Breast epithelium (tissue), 3 donors: ENCODE measurements around the gene PCP2.

Experiments
- POLR2A ChIP-seq: fragments of 450-650 bp; IDR thresholded peaks from one replicate; pipeline ENCODE4 v1.6.1; 2016; ENCODE audit warnings: antibody characterized with exemption, mild to moderate bottlenecking, moderate library complexity
- TF ChIP-seq, protein P1 (sequence below), 3 donors: fragments of 450-650 bp; IDR thresholded peaks; one replicate each; pipeline ENCODE4 v1.5.1; 2016 to 2017; ENCODE audit warnings: antibody characterized with exemption in 3 of 3, mild to moderate bottlenecking in 3 of 3, moderate library complexity in 3 of 3

DNA sequence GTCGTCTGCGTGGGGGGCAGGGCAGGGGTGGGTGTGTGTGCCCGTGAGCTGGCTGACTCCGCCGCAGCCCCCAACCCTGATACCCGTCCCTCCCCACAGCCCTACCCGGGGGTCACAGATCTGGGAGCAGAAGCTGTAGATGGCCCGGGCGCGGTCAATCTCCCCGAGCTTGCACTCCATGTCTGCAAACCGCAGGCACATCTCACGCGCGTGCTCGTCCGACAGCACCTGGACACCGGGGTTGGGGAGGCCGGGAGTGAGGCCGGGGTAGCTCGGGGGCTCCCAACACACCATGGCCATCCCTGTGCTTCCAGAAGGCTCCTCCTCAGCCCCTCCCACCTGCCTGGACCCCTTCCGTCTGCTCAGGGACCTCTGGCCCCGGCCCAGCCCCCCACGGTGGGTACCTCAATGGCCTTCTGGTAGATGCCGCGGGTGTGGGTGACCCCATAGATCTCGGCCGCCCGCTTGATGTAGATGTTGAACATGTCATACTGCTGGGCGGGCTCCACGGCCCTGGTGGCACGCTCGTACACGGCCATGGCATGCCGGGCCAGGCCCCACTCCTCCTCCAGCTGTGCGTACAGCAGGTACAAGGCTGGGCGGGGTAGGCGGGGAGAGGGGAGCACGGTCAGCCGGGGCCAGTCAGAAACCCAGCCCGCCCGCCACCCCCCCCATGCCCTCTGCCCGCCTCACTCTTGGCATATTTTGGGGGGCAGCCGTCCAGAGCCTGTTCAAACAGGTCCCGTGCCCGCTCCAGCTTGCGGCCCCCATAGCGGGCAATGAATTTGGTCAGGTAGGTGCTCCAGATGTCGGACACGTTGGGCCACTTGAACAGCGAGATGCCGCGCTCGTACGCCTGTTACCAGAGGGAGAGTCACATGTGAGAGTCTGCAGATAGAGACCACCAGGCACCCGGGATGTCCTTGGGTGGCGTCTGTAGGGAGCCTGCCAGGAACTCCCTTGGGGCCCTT is 12.8 kb downstream of the PCP2 start:
- TF ChIP-seq, protein P1, sequence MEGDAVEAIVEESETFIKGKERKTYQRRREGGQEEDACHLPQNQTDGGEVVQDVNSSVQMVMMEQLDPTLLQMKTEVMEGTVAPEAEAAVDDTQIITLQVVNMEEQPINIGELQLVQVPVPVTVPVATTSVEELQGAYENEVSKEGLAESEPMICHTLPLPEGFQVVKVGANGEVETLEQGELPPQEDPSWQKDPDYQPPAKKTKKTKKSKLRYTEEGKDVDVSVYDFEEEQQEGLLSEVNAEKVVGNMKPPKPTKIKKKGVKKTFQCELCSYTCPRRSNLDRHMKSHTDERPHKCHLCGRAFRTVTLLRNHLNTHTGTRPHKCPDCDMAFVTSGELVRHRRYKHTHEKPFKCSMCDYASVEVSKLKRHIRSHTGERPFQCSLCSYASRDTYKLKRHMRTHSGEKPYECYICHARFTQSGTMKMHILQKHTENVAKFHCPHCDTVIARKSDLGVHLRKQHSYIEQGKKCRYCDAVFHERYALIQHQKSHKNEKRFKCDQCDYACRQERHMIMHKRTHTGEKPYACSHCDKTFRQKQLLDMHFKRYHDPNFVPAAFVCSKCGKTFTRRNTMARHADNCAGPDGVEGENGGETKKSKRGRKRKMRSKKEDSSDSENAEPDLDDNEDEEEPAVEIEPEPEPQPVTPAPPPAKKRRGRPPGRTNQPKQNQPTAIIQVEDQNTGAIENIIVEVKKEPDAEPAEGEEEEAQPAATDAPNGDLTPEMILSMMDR (IDR thresholded peaks at IDR 0.05) = no peak
- no peak for TF ChIP-seq POLR2A
